Endodermal cell (in vitro differentiated cells): Measurements from ENCODE around the gene FDPS. TPM values are rescaled to one million over a fixed set of nuclear protein-coding genes. Genes with fewer than 3 reads are reported as not detected.
"Not testable (repeated sequence)": the region's sequence is repeated elsewhere in the genome, so short reads cannot be mapped to it uniquely, and the experiment has no call there.

ENCODE experiments used
- DNase-seq: peaks from one replicate; pipeline ENCODE4 v3.0.0-alpha.2; 2017
- H3K27ac ChIP-seq: 2 replicates; pipeline ENCODE4 v1.5.1; 2013; ENCODE audit warnings: mild to moderate bottlenecking, low read depth, low read length, moderate library complexity
- H3K27me3 ChIP-seq: 2 replicates; pipeline ENCODE4 v1.6.1; 2013; ENCODE audit warnings: mild to moderate bottlenecking, low read length, moderate library complexity; ENCODE audit not compliant: insufficient read depth, control insufficient read depth, poor library complexity, severe bottlenecking
- H3K36me3 ChIP-seq: 2 replicates; pipeline ENCODE4 v1.7.0; 2013; ENCODE audit warnings: mild to moderate bottlenecking, low read length, moderate library complexity; ENCODE audit not compliant: control insufficient read depth, insufficient read depth
- H3K4me1 ChIP-seq: one replicate; pipeline ENCODE4 v1.7.0; 2013; ENCODE audit warnings: low read length; ENCODE audit not compliant: control insufficient read depth, insufficient read depth
- H3K4me3 ChIP-seq: 2 replicates; pipeline ENCODE4 v1.5.1; 2013; ENCODE audit warnings: mild to moderate bottlenecking, low read length, moderate library complexity
- H3K9ac ChIP-seq: 2 replicates; pipeline ENCODE4 v1.6.1; 2013; ENCODE audit warnings: mild to moderate bottlenecking, low read length, moderate library complexity; ENCODE audit not compliant: poor library complexity, severe bottlenecking; ENCODE audit errors: extremely low read depth
- H3K9me3 ChIP-seq: 2 replicates; pipeline ENCODE4 v1.6.1; 2013; ENCODE audit warnings: mild to moderate bottlenecking, low read length, moderate library complexity; ENCODE audit not compliant: control insufficient read depth
- H3K27ac Mint-ChIP-seq: 2 replicates; pipeline ENCODE4 v1.8.0; 2020; ENCODE audit warnings: mixed read lengths
- H3K27me3 Mint-ChIP-seq: 2 replicates; pipeline ENCODE4 v1.8.0; 2021; ENCODE audit warnings: mild to moderate bottlenecking, mixed read lengths; ENCODE audit not compliant: insufficient read depth
- H3K36me3 Mint-ChIP-seq: 2 replicates; pipeline ENCODE4 v1.8.0; 2020; ENCODE audit warnings: low read depth, mixed read lengths
- H3K4me1 Mint-ChIP-seq: 2 replicates; pipeline ENCODE4 v1.8.0; 2020; ENCODE audit warnings: mixed read lengths
- H3K4me3 Mint-ChIP-seq: 2 replicates; pipeline ENCODE4 v1.8.0; 2020; ENCODE audit warnings: mild to moderate bottlenecking, moderate library complexity, mixed read lengths
- H3K9me3 Mint-ChIP-seq: 2 replicates; pipeline ENCODE4 v1.8.0; 2020; ENCODE audit warnings: mild to moderate bottlenecking, mixed read lengths
- CTCF ChIP-seq: fragments of 200-600 bp; sonication (generic); conservative IDR thresholded peaks from 2 replicates; pipeline ENCODE4 v1.5.0; 2021; ENCODE audit warnings: antibody characterized with exemption, mild to moderate bottlenecking
- WGBS, 2 experiments: methylation state at CpG; one replicate each; pipeline versions ENCODE4 v1.1.5 to v1.1.7; 2013; ENCODE audit warnings: missing lambda C conversion rate in 2 of 2, mixed read lengths in 1 of 2; ENCODE audit not compliant: insufficient coverage in 1 of 2, insufficient read length in 1 of 2; 5-methylcytosine and 5-hydroxymethylcytosine counted together
- total RNA-seq, 2 donors: library from RNA; stranded (reverse); fragmentation: NEBNext Ultra II Directional in 1 of 2; extraction: Animal tissue kit (Norgen Biotek cat#: 25700) in 1 of 2; gene quantifications; 2 replicates in 1 of 2; 3 replicates in 1 of 2; pipeline ENCODE4 v1.2.1, GENCODE V29; 2021

The FDPS gene
- total RNA-seq, 2 donors from 2014 or later, result 247 to 250 TPM

- no peak overlapping the region for H3K4me3 ChIP-seq
- Mint-ChIP-seq H3K36me3 (no peaks in the 10 kb centered on the region), H3K4me3 (no peak overlapping the region), H3K27me3 (peaks cover 2% of the 10 kb centered on the region), H3K4me1 (no peaks in the 10 kb centered on the region), H3K9me3 (no peaks in the 10 kb centered on the region), H3K27ac (no peak overlapping the region)
- no peaks in the 10 kb centered on the region for H3K4me1 ChIP-seq
- no peaks in the 10 kb centered on the region for H3K27me3 ChIP-seq
- no peak overlapping the region for H3K27ac ChIP-seq
- no peaks in the 10 kb centered on the region for H3K9me3 ChIP-seq
- WGBS, 2 experiments, result 91 to 100% methylated on average over 2 of the region's 2 CpGs
- H3K36me3 ChIP-seq, result no peaks in the 10 kb centered on the region
- H3K9ac ChIP-seq, result no peak overlapping the region
- no peak for DNase-seq
- TF ChIP-seq CTCF, result no peak
These were observed 22.1 kb upstream of the FDPS start for GRCh38 chr1:155286544-155286943.

GRCh38 chr1:155287987-155288543 lies 20.6 kb upstream of the FDPS start:
- Mint-ChIP-seq H3K4me1 (no peaks in the 10 kb centered on the region), H3K27ac (no peak overlapping the region), H3K4me3 (no peak overlapping the region), H3K27me3 (peaks cover 10% of the 10 kb centered on the region), H3K9me3 (no peaks in the 10 kb centered on the region), H3K36me3 (no peaks in the 10 kb centered on the region)
- TF ChIP-seq CTCF, result no peak
- peaks cover 8% of the 10 kb centered on the region for H3K27me3 ChIP-seq
- no peaks in the 10 kb centered on the region for H3K4me1 ChIP-seq
- H3K36me3 ChIP-seq, result no peaks in the 10 kb centered on the region
- H3K9me3 ChIP-seq, result no peaks in the 10 kb centered on the region
- no peak overlapping the region for H3K4me3 ChIP-seq
- H3K27ac ChIP-seq, result no peak overlapping the region
- WGBS, 2 experiments, result 93 to 100% methylated on average over 1 to 21 of the region's 21 CpGs
- no peak for DNase-seq
- no peak overlapping the region for H3K9ac ChIP-seq

- not testable (repeated sequence) for H3K27ac ChIP-seq, H3K4me1 ChIP-seq, H3K36me3 Mint-ChIP-seq, DNase-seq, H3K4me3 Mint-ChIP-seq, H3K9me3 ChIP-seq, H3K9ac ChIP-seq, H3K4me3 ChIP-seq, H3K27ac Mint-ChIP-seq, H3K36me3 ChIP-seq, H3K4me1 Mint-ChIP-seq, H3K9me3 Mint-ChIP-seq
- WGBS, 2 experiments, result 85 to 89% methylated on average over 10 of the region's 10 CpGs
- peaks cover 37% of the 10 kb centered on the region for H3K27me3 ChIP-seq
- peaks cover 37% of the 10 kb centered on the region for H3K27me3 Mint-ChIP-seq
These were observed 17.7 kb upstream of the FDPS start for GRCh38 chr1:155291006-155291405.
